Neuronal stem cell (in vitro differentiated cells): ENCODE measurements around the gene SCT.
"Not testable (repeated sequence)": the region's sequence is repeated elsewhere in the genome, so short reads cannot be mapped to it uniquely, and the experiment has no call there.

Source experiments
- DNase-seq: peaks from one replicate; pipeline ENCODE4 v3.0.0-alpha.2; 2013; ENCODE audit warnings: low spot score
- H2AFZ ChIP-seq: one replicate; pipeline ENCODE4 v1.6.1; 2013; ENCODE audit warnings: mild to moderate bottlenecking, low read length, inconsistent platforms
- H2AK5ac ChIP-seq: 2 replicates; pipeline ENCODE4 v1.6.1; 2013; ENCODE audit warnings: low read depth, mild to moderate bottlenecking, inconsistent platforms, low read length, moderate library complexity, mixed read lengths
- H2BK120ac ChIP-seq: 2 replicates; pipeline ENCODE4 v1.6.1; 2013; ENCODE audit warnings: low read depth, mild to moderate bottlenecking, inconsistent platforms, low read length, moderate library complexity, mixed read lengths
- H2BK12ac ChIP-seq: one replicate; pipeline ENCODE4 v1.6.1; 2013; ENCODE audit warnings: low read length, inconsistent platforms
- H2BK15ac ChIP-seq: 2 replicates; pipeline ENCODE4 v1.6.1; 2013; ENCODE audit warnings: mild to moderate bottlenecking, low read length, inconsistent platforms, mixed read lengths
- H2BK5ac ChIP-seq: one replicate; pipeline ENCODE4 v1.6.1; 2013; ENCODE audit warnings: inconsistent platforms, mild to moderate bottlenecking, low read length, moderate library complexity
- H3K14ac ChIP-seq: one replicate; pipeline ENCODE4 v1.6.1; 2013; ENCODE audit warnings: low read length, inconsistent platforms
- H3K18ac ChIP-seq: 2 replicates; pipeline ENCODE4 v1.6.1; 2013; ENCODE audit warnings: low read length, inconsistent platforms
- H3K23ac ChIP-seq: 2 replicates; pipeline ENCODE4 v1.6.1; 2013; ENCODE audit warnings: low read depth, mild to moderate bottlenecking, mixed read lengths, low read length, inconsistent platforms; ENCODE audit not compliant: poor library complexity
- H3K27ac ChIP-seq: replicated peaks from 3 replicates; pipeline ENCODE4 v1.5.1; 2013; ENCODE audit warnings: low read length, inconsistent platforms
- H3K27me3 ChIP-seq, 3 experiments: 2 replicates each; pipeline ENCODE4 v1.6.1; 2013; ENCODE audit warnings: low read length in 3 of 3, mild to moderate bottlenecking in 2 of 3, inconsistent platforms in 1 of 3, low read depth in 1 of 3, mixed read lengths in 1 of 3, moderate library complexity in 1 of 3; ENCODE audit not compliant: control insufficient read depth in 3 of 3, insufficient read depth in 3 of 3
- H3K36me3 ChIP-seq, 2 donors: replicated peaks in 1 of 2; 2 replicates each; pipeline ENCODE4 v1.6.1; 2013; ENCODE audit warnings: low read length in 2 of 2; ENCODE audit not compliant: control insufficient read depth in 2 of 2, insufficient read depth in 2 of 2
- H3K4ac ChIP-seq: 2 replicates; pipeline ENCODE4 v1.6.1; 2013; ENCODE audit warnings: inconsistent platforms, mild to moderate bottlenecking, low read length, moderate library complexity
- H3K4me1 ChIP-seq, 2 donors: 1 replicate in 1 of 2; 2 replicates in 1 of 2; pipeline ENCODE4 v1.6.1; 2013; ENCODE audit warnings: low read length in 2 of 2, low read depth in 1 of 2; ENCODE audit not compliant: control insufficient read depth in 2 of 2, insufficient read depth in 1 of 2
- H3K4me2 ChIP-seq: one replicate; pipeline ENCODE4 v1.6.1; 2013; ENCODE audit warnings: mild to moderate bottlenecking, low read length, inconsistent platforms; ENCODE audit not compliant: insufficient read depth, poor library complexity, severe bottlenecking
- H3K4me3 ChIP-seq, 2 donors: 2 replicates each; pipeline ENCODE4 v1.5.1; 2013; ENCODE audit warnings: low read length in 2 of 2, mild to moderate bottlenecking in 2 of 2, inconsistent platforms in 1 of 2, moderate library complexity in 1 of 2
- H3K79me1 ChIP-seq: one replicate; pipeline ENCODE4 v1.6.1; 2013; ENCODE audit warnings: low read depth, mild to moderate bottlenecking, inconsistent platforms, low read length, moderate library complexity
- H3K9ac ChIP-seq: one replicate; pipeline ENCODE4 v1.6.1; 2013; ENCODE audit warnings: mild to moderate bottlenecking, low read depth, low read length, inconsistent platforms; ENCODE audit not compliant: poor library complexity
- H3K9me3 ChIP-seq, 2 donors: replicated peaks in 1 of 2; 2 replicates each; pipeline versions ENCODE3 to v1.6.1; 2013; ENCODE audit warnings: low read length in 2 of 2, mild to moderate bottlenecking in 2 of 2, inconsistent platforms in 1 of 2, low read depth in 1 of 2, mixed read lengths in 1 of 2, moderate library complexity in 1 of 2; ENCODE audit not compliant: control insufficient read depth in 2 of 2, insufficient read depth in 1 of 2
- H4K8ac ChIP-seq: one replicate; pipeline ENCODE4 v1.6.1; 2013; ENCODE audit warnings: low read depth, mild to moderate bottlenecking, inconsistent platforms, low read length, moderate library complexity
- H4K91ac ChIP-seq: one replicate; pipeline ENCODE4 v1.6.1; 2013; ENCODE audit warnings: low read length, low read depth, mild to moderate bottlenecking, inconsistent platforms; ENCODE audit not compliant: poor library complexity
- WGBS, 2 donors: extraction: QIAGEN DNeasy Blood & Tissue Kit; methylation state at CpG; one replicate each; pipeline ENCODE4 v1.1.7; 2013; ENCODE audit warnings: missing lambda C conversion rate in 2 of 2, mixed read lengths in 1 of 2; ENCODE audit not compliant: insufficient read length in 2 of 2, insufficient replicate concordance in 1 of 2; ENCODE audit errors: extremely low coverage in 2 of 2; 5-methylcytosine and 5-hydroxymethylcytosine counted together

Gene SCT

DNA sequence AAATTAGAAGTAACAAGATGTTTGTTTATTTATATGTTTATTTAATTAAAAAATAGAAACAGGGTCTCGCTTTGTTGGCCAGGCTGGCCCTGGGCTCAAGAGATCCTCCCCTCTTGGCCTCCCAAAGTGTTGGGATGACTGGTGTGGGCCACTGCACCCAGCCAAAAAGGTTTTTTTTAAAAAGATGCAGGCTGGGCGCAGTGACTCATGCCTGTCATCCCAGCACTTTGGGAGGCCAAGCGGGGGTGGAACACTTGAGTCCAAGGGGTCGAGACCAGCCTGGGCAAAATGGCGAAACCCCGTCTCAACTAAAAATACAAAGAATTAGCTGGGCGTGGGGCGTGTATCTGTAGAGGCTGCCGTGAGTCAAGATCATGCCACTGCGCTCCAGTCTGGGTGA is 23.5 kb upstream of the SCT start:
- no peak overlapping the region for H3K4ac ChIP-seq
- H3K27me3 ChIP-seq: no peaks in the 10 kb centered on the region
- H2BK120ac ChIP-seq: no peak overlapping the region
- no peaks in the 10 kb centered on the region for H3K4me1 ChIP-seq
- no peak overlapping the region for H3K23ac ChIP-seq
- H2BK15ac ChIP-seq: no peak overlapping the region
- no peak overlapping the region for H3K4me2 ChIP-seq
- no peaks in the 10 kb centered on the region for H3K79me1 ChIP-seq
- no peak overlapping the region for H3K27ac ChIP-seq
- H3K18ac ChIP-seq: no peak overlapping the region
- no CpG with 5 or more reads among the region's 10 CpGs for WGBS, 2 donors
- H3K4me3 ChIP-seq: no peak overlapping the region
- no peak overlapping the region for H2AK5ac ChIP-seq
- H2AFZ ChIP-seq: no peak overlapping the region
- no peak overlapping the region for H4K8ac ChIP-seq
- H3K14ac ChIP-seq: no peak overlapping the region
- peaks cover 5 to 68% of the 10 kb centered on the region in 2 donors for H3K36me3 ChIP-seq
- no peak overlapping the region for H4K91ac ChIP-seq
- no peak overlapping the region for H2BK5ac ChIP-seq
- H2BK12ac ChIP-seq: no peak overlapping the region
- no peak overlapping the region for H3K9ac ChIP-seq
- no peaks in the 10 kb centered on the region for H3K9me3 ChIP-seq
- no peak for DNase-seq

DNA sequence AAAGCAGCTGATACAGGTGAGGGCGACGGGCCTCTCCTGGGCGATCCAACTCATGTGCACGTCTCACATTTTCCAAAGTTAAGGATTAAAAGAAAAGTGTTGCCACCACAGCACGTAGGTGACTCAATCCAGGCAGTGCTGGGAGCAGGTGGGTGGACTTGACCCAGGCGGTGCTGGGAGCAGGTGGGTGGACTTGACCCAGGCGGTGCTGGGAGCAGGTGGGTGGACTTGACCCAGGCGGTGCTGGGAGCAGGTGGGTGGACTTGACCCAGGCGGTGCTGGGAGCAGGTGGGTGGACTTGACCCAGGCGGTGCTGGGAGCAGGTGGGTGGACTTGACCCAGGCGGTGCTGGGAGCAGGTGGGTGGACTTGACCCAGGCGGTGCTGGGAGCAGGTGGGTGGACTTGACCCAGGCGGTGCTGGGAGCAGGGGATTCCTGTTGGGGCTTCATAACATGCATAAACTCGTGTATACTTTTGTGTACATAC is 20.7 kb upstream of the SCT start:
- DNase-seq, H2AK5ac ChIP-seq, H3K4ac ChIP-seq, H2BK120ac ChIP-seq, H2BK5ac ChIP-seq, H3K9me3 ChIP-seq, H3K27me3 ChIP-seq, H2BK15ac ChIP-seq, H4K91ac ChIP-seq, H3K4me1 ChIP-seq, H3K4me3 ChIP-seq, H2BK12ac ChIP-seq, H3K18ac ChIP-seq, H4K8ac ChIP-seq, H3K9ac ChIP-seq, H3K4me2 ChIP-seq, H3K79me1 ChIP-seq, H3K14ac ChIP-seq, H3K23ac ChIP-seq, H2AFZ ChIP-seq, H3K27ac ChIP-seq: not testable (repeated sequence)
- peaks cover 10 to 69% of the 10 kb centered on the region in 2 donors for H3K36me3 ChIP-seq
- no CpG with 5 or more reads among the region's 14 CpGs for WGBS, 2 donors

DNA sequence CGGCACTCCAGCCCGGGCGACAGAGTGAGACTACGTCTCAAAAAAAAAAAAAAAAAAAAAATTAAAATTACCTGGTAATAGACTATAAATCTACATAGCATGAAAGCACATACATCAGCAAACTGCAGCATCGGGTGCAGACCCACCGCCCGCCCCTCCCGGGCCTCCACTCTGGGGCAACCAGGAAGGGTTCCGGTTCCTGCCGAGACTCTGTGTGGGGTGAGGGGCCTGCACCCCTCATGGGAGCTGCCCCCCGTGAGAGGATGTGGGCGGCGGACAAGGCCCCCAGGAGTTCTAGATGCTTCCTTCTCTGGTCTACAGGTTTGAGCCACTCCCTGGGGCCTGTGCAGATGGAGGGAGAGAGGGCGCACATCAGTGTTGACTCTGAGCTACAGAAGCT is 19.2 kb upstream of the SCT start:
- Histone ChIP-seq H3K27ac (no peak overlapping the region), H3K4me2 (no peak overlapping the region), H2BK120ac (no peak overlapping the region), H3K9ac (no peak overlapping the region), H2AFZ (no peak overlapping the region), H3K4me3 (no peak overlapping the region), H4K91ac (no peak overlapping the region), H3K79me1 (peaks cover 8% of the 10 kb centered on the region), H2AK5ac (no peak overlapping the region), H4K8ac (no peak overlapping the region), H3K18ac (no peak overlapping the region), H3K4ac (no peak overlapping the region), H2BK5ac (no peak overlapping the region), H2BK12ac (no peak overlapping the region), H3K4me1 (no peaks in the 10 kb centered on the region), H2BK15ac (no peak overlapping the region), H3K36me3 (peaks cover 10 to 70% of the 10 kb centered on the region in 2 donors), H3K23ac (no peak overlapping the region), H3K9me3 (peaks cover 0 to 6% of the 10 kb centered on the region in 2 donors), H3K14ac (no peak overlapping the region), H3K27me3 (peaks cover 0 to 2% (median 0%) of the 10 kb centered on the region in 3 experiments)
- no CpG with 5 or more reads among the region's 14 CpGs for WGBS, 2 donors
- DNase-seq: no peak

DNA sequence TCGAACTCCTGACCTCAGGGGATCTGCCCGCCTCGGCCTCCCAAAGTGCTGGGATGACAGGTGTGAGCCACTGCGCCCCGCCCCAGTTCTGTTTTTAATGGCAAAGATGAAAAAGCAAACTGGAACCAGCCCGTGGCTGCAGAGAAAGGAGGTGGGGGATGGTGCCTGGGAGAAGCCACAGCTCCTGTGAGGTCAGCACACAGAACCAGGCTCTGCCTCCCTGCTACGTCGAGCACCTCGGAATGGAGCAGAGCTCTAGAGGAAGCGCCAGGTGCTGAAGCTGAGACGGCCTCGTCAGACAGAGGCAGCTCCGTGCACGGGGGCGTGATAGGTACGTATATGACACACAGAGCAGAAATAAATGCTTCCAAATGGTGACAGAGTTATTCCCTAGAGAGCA is 18.6 kb upstream of the SCT start:
- Histone ChIP-seq H3K4me2 (no peak overlapping the region), H3K4me3 (no peak overlapping the region), H2AK5ac (no peak overlapping the region), H2AFZ (no peak overlapping the region), H3K9me3 (peaks cover 0 to 6% of the 10 kb centered on the region in 2 donors), H3K4me1 (peaks cover 0 to under 1% of the 10 kb centered on the region in 2 donors), H3K14ac (no peak overlapping the region), H2BK120ac (no peak overlapping the region), H3K23ac (no peak overlapping the region), H4K8ac (no peak overlapping the region), H3K36me3 (peaks cover 9 to 67% of the 10 kb centered on the region in 2 donors), H4K91ac (no peak overlapping the region), H2BK15ac (no peak overlapping the region), H3K27me3 (peaks cover 0 to 2% (median 1%) of the 10 kb centered on the region in 3 experiments), H3K4ac (no peak overlapping the region), H3K27ac (no peak overlapping the region), H3K79me1 (peaks cover 8% of the 10 kb centered on the region), H2BK12ac (no peak overlapping the region), H2BK5ac (no peak overlapping the region), H3K18ac (no peak overlapping the region), H3K9ac (no peak overlapping the region)
- no CpG with 5 or more reads among the region's 16 CpGs for WGBS, 2 donors
- DNase-seq: no peak
